NT2/D1 (cell line): ENCODE results near the gene GJA1.
"Not testable (repeated sequence)": the region's sequence is repeated elsewhere in the genome, so short reads cannot be mapped to it uniquely, and the experiment has no call there.

Experiments used
- SUZ12 ChIP-seq: IDR thresholded peaks from 2 replicates; pipeline ENCODE4 v1.6.1; 2011; ENCODE audit not compliant: insufficient read length, insufficient read depth; ENCODE audit errors: extremely low read depth
- YY1 ChIP-seq: IDR thresholded peaks from 2 replicates; pipeline ENCODE4 v1.6.1; 2011; ENCODE audit not compliant: insufficient read length, insufficient read depth
- ZNF274 ChIP-seq: IDR thresholded peaks from 2 replicates; pipeline ENCODE4 v1.6.1; 2011; ENCODE audit warnings: mild to moderate bottlenecking, low read depth, low read length

DNA sequence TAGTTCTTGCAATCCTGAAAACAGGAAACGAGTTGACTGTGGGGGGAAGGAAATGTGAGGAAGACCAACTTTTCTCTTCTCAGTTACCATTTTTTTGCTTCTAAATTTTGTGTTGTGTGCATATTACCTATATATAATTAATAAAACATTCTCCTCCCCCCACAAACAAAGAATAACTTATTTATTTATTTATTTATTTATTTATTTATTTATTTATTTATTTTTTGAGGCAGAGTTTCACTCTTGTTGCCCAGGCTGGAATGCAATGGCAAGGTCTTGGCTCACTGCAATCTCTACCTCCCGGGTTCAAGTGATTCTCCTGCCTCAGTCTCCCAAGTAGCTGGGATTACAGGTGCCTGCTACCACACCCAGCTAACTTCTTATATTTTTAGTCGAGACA lies 48.9 kb upstream of the GJA1 start:
- not testable (repeated sequence) for TF ChIP-seq SUZ12, ZNF274, YY1
